ENCODE measurements around the gene MITF. TPM values are rescaled to one million over a fixed set of nuclear protein-coding genes. Genes with fewer than 3 reads are reported as not detected.

The MITF gene
- total RNA-seq, result 13.4 and 30.1 TPM in 2 replicates

GRCh38 chr3:69739204-69740102 is at the start of gene MITF:
TSS of gene MITF (plus strand) at chr3:69739464. CDS start at chr3:69739598, 134 bp downstream.

GRCh38 chr3:69999140-70000027 is 260.1 kb downstream of the MITF start, which contains the start of gene SAMMSON:
TSS of gene SAMMSON (plus strand) at chr3:69999733.

All from smooth muscle cell of trachea (primary cell).